ENCODE data around the gene IFNAR1. TPM values are rescaled to one million over a fixed set of nuclear protein-coding genes. Genes with fewer than 3 reads are reported as not detected.

Gene IFNAR1
- total RNA-seq, 1 experiment from 2014 or later, result 14.2 TPM

DNA sequence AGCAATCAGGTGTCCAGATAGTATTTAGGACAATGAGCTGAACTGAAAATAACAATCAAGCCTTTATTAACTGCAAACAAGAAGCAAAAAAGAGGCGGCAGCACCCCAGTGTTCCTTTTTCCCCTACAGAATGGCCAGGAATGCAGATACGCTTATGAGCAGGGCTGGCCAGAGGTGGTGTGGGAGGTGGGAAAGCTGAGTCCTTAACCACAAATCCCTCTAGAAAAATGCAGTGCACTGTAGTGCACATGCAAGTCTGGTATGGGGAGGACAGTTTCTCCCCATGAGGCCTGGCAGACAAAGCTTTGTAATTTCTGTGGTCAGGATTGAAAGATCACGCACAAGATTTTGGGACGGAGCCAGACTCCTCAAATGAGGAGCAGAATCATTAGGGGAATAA lies 10.7 kb upstream of the IFNAR1 start:
- H3K9me3 Mint-ChIP-seq, result peaks cover 0 to 2% of the 10 kb centered on the region in 2 experiments; a peak in 1 of 5 replicates
- H2BK12ac ChIP-seq (ENCODE audit: insufficient read length, low read depth, low read length), result no peak overlapping the region
- no peaks in the 10 kb centered on the region for H3K4me1 Mint-ChIP-seq
- DNase-seq, result no peak
- no peak overlapping the region for H4K5ac ChIP-seq (ENCODE audit: insufficient read length, low read depth, low read length)
- no peak overlapping the region for H2BK20ac ChIP-seq (ENCODE audit: low read depth, low read length, poor library complexity, severe bottlenecking)
- TF ChIP-seq, protein P1, sequence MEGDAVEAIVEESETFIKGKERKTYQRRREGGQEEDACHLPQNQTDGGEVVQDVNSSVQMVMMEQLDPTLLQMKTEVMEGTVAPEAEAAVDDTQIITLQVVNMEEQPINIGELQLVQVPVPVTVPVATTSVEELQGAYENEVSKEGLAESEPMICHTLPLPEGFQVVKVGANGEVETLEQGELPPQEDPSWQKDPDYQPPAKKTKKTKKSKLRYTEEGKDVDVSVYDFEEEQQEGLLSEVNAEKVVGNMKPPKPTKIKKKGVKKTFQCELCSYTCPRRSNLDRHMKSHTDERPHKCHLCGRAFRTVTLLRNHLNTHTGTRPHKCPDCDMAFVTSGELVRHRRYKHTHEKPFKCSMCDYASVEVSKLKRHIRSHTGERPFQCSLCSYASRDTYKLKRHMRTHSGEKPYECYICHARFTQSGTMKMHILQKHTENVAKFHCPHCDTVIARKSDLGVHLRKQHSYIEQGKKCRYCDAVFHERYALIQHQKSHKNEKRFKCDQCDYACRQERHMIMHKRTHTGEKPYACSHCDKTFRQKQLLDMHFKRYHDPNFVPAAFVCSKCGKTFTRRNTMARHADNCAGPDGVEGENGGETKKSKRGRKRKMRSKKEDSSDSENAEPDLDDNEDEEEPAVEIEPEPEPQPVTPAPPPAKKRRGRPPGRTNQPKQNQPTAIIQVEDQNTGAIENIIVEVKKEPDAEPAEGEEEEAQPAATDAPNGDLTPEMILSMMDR (conservative IDR thresholded peaks at IDR 0.05), result no peak
- H3K18ac ChIP-seq (ENCODE audit: insufficient read length, low read depth, low read length), result no peak overlapping the region
- H2BK5ac ChIP-seq (ENCODE audit: insufficient read length, low read length), result no peak overlapping the region
- H3K4ac ChIP-seq (ENCODE audit: low read depth, low read length), result no peak overlapping the region
- H4K8ac ChIP-seq (replicated peaks; ENCODE audit: insufficient read length, low read depth, low read length), result no peak overlapping the region
- no peak overlapping the region for H2AK5ac ChIP-seq (ENCODE audit: insufficient read length, low read length)
- H3K79me1 ChIP-seq (ENCODE audit: insufficient read depth, low read depth, low read length, poor library complexity, severe bottlenecking), result no peaks in the 10 kb centered on the region
- no peak overlapping the region for H2BK120ac ChIP-seq (ENCODE audit: low read depth, low read length, poor library complexity, severe bottlenecking)
- no peak overlapping the region for H3K4me2 ChIP-seq (ENCODE audit: insufficient read depth, insufficient read length, low read length)
- no peaks in the 10 kb centered on the region for H3K23me2 ChIP-seq (ENCODE audit: insufficient read length, low read depth, low read length, poor library complexity, severe bottlenecking)
- no peak overlapping the region for H3K9ac ChIP-seq (ENCODE audit: extremely low read depth, insufficient read length, low read length)
- no CpG with 5 or more reads among the region's 4 CpGs for WGBS (ENCODE audit: extremely low coverage, insufficient read length, low lambda C conversion rate)
- H3K14ac ChIP-seq (ENCODE audit: insufficient read depth, low read length), result no peak overlapping the region
- H2BK15ac ChIP-seq (ENCODE audit: low read depth, low read length), result no peak overlapping the region
- no peak overlapping the region for H3K27ac ChIP-seq (ENCODE audit: insufficient read length, low read depth, low read length)
- H3K27me3 ChIP-seq (ENCODE audit: insufficient read depth, low read length), result no peaks in the 10 kb centered on the region
- H4K91ac ChIP-seq (ENCODE audit: insufficient read length, low read depth, low read length), result no peak overlapping the region
- peaks cover 6% of the 10 kb centered on the region for H3K27me3 Mint-ChIP-seq (ENCODE audit: low read depth)
- no peak overlapping the region for H2AFZ ChIP-seq (ENCODE audit: low read length)
- no peaks in the 10 kb centered on the region for H3K9me3 ChIP-seq (ENCODE audit: control insufficient read depth, low read depth, low read length)
- H3K4me3 Mint-ChIP-seq, result no peak overlapping the region
- H3K36me3 Mint-ChIP-seq (ENCODE audit: insufficient read depth in 1 of 3, low read depth in 3 of 3), result no peaks in the 10 kb centered on the region
- H3K4me1 ChIP-seq (ENCODE audit: insufficient read depth, low read length), result no peaks in the 10 kb centered on the region
- no peak overlapping the region for H3K27ac Mint-ChIP-seq
- H4K20me1 ChIP-seq (ENCODE audit: control insufficient read depth, insufficient read depth, insufficient read length), result no peaks in the 10 kb centered on the region
- no peak overlapping the region for H3K56ac ChIP-seq (ENCODE audit: insufficient read length, low read depth, low read length)
- H3T11ph ChIP-seq (ENCODE audit: low read length), result no peak overlapping the region
- no peak overlapping the region for H3K23ac ChIP-seq (ENCODE audit: insufficient read length, low read depth, low read length)
- H3K79me2 ChIP-seq (ENCODE audit: insufficient read depth, low read length), result no peaks in the 10 kb centered on the region
